ENCODE measurements around the gene CIRBP. TPM values are rescaled to one million over a fixed set of nuclear protein-coding genes. Genes with fewer than 3 reads are reported as not detected.
A peak's percentile ranks its signal among the peaks of the same experiment; 100 is the strongest.

CIRBP gene
- total and polyA plus RNA-seq, 9 of the 15 experiments (the other 6 are each of a cell fraction or from before 2014, with no cell fraction given), result 20.5 to 327 (median 176) TPM

DNA sequence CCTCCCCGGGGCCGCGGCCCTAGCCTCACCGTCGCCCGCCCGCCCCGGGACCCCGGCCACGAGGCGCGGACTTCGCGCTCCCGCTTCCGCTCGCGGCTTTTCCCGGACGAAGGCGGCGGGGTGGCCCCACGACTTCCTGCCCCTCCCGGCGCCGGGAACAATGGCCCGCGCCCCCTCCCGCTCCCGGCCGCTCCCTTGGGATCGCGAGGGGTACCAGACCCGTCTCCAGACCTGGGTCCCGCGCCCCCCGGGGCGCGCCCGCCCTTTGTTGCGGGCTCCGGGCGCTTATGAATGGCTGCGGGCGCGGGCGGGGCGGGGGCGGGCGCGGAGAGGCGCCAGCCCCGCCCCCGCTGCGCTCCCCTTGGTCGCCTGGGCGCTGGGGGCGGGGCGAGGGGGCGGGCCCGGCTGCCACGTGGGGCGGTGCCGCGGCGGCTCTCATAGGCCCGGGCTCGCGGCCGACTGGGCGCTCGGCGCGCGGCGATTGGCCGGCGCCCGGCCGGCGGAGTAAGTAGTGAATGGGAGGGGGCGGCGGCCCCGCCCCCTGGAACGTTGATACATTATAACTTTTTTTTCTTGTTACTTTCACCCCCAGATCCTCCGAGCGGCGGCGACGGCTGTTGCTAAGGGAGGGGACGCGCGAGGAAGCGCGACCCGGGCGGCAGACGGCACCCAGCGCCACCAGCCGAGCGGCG lies 19.7 kb upstream of the CIRBP start (continued):
- TF ChIP-seq ARID1B (IDR thresholded peaks at IDR 0.05), result no peak
- TF ChIP-seq ELF4 (CRISPR knock-in tag; IDR thresholded peaks at IDR 0.05), result no peak
- TF ChIP-seq, protein P1, sequence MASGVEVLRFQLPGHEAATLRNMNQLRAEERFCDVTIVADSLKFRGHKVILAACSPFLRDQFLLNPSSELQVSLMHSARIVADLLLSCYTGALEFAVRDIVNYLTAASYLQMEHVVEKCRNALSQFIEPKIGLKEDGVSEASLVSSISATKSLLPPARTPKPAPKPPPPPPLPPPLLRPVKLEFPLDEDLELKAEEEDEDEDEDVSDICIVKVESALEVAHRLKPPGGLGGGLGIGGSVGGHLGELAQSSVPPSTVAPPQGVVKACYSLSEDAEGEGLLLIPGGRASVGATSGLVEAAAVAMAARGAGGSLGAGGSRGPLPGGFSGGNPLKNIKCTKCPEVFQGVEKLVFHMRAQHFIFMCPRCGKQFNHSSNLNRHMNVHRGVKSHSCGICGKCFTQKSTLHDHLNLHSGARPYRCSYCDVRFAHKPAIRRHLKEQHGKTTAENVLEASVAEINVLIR (CRISPR knock-in tag; IDR thresholded peaks at IDR 0.05), result no peak
- no peak for TF ChIP-seq ERF (CRISPR knock-in tag; IDR thresholded peaks at IDR 0.05)
- TF ChIP-seq, protein P2, sequence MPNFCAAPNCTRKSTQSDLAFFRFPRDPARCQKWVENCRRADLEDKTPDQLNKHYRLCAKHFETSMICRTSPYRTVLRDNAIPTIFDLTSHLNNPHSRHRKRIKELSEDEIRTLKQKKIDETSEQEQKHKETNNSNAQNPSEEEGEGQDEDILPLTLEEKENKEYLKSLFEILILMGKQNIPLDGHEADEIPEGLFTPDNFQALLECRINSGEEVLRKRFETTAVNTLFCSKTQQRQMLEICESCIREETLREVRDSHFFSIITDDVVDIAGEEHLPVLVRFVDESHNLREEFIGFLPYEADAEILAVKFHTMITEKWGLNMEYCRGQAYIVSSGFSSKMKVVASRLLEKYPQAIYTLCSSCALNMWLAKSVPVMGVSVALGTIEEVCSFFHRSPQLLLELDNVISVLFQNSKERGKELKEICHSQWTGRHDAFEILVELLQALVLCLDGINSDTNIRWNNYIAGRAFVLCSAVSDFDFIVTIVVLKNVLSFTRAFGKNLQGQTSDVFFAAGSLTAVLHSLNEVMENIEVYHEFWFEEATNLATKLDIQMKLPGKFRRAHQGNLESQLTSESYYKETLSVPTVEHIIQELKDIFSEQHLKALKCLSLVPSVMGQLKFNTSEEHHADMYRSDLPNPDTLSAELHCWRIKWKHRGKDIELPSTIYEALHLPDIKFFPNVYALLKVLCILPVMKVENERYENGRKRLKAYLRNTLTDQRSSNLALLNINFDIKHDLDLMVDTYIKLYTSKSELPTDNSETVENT (CRISPR knock-in tag; IDR thresholded peaks at IDR 0.05), result no peak; the same call in 1 of the 2 replicates
- TF ChIP-seq ZNF197 (CRISPR knock-in tag; IDR thresholded peaks at IDR 0.05; ENCODE audit: low read depth), result no peak
- TF ChIP-seq RAD21 (CRISPR knock-in tag; conservative IDR thresholded peaks at IDR 0.05 in 1 of 2, IDR thresholded peaks at IDR 0.05 in 1 of 2), result no peak
- TF ChIP-seq CHD2 (IDR thresholded peaks at IDR 0.05; ENCODE audit: low read depth, low read length), result no peak
- TF ChIP-seq, protein P3, sequence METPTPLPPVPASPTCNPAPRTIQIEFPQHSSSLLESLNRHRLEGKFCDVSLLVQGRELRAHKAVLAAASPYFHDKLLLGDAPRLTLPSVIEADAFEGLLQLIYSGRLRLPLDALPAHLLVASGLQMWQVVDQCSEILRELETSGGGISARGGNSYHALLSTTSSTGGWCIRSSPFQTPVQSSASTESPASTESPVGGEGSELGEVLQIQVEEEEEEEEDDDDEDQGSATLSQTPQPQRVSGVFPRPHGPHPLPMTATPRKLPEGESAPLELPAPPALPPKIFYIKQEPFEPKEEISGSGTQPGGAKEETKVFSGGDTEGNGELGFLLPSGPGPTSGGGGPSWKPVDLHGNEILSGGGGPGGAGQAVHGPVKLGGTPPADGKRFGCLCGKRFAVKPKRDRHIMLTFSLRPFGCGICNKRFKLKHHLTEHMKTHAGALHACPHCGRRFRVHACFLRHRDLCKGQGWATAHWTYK (CRISPR knock-in tag; IDR thresholded peaks at IDR 0.05), result no peak
- no peak for TF ChIP-seq ZNF77 (CRISPR knock-in tag; IDR thresholded peaks at IDR 0.05)
- TF ChIP-seq SOX6 (IDR thresholded peaks at IDR 0.05), result no peak
- no peak for TF ChIP-seq ZNF41 (CRISPR knock-in tag; conservative IDR thresholded peaks at IDR 0.05)
- TF ChIP-seq, protein P4, sequence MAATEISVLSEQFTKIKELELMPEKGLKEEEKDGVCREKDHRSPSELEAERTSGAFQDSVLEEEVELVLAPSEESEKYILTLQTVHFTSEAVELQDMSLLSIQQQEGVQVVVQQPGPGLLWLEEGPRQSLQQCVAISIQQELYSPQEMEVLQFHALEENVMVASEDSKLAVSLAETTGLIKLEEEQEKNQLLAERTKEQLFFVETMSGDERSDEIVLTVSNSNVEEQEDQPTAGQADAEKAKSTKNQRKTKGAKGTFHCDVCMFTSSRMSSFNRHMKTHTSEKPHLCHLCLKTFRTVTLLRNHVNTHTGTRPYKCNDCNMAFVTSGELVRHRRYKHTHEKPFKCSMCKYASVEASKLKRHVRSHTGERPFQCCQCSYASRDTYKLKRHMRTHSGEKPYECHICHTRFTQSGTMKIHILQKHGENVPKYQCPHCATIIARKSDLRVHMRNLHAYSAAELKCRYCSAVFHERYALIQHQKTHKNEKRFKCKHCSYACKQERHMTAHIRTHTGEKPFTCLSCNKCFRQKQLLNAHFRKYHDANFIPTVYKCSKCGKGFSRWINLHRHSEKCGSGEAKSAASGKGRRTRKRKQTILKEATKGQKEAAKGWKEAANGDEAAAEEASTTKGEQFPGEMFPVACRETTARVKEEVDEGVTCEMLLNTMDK (IDR thresholded peaks at IDR 0.05; ENCODE audit: borderline replicate concordance, insufficient read depth, low read depth, low read length, poor library complexity, severe bottlenecking), result no peak
- TF ChIP-seq DNMT1 (IDR thresholded peaks at IDR 0.05), result no peak
- no peak for TF ChIP-seq MED1 (CRISPR knock-in tag; IDR thresholded peaks at IDR 0.05; ENCODE audit: borderline replicate concordance)
- no peak for TF ChIP-seq ZNF174 (CRISPR knock-in tag; IDR thresholded peaks at IDR 0.05)
- TF ChIP-seq NR2C1 (IDR thresholded peaks at IDR 0.05), result no peak
- no peak for TF ChIP-seq NR2C1 (tag; IDR thresholded peaks at IDR 0.05)
- peak; percentile 54 for TF ChIP-seq CCNT2 (IDR thresholded peaks at IDR 0.05; ENCODE audit: borderline replicate concordance, extremely low read depth, insufficient read length, low read depth, low read length)
- no peak for TF ChIP-seq HDGF (IDR thresholded peaks at IDR 0.05)
- no peak for TF ChIP-seq ZNF212 (CRISPR knock-in tag; IDR thresholded peaks at IDR 0.05)
- no peak; the same call in 1 of the 2 replicates for TF ChIP-seq JUN (IDR thresholded peaks at IDR 0.05; ENCODE audit: borderline replicate concordance, low read depth, low read length)
- TF ChIP-seq JUN (CRISPR knock-in tag; IDR thresholded peaks at IDR 0.05; ENCODE audit: borderline replicate concordance), result no peak
- no peak for TF ChIP-seq HMG20A (CRISPR knock-in tag; conservative IDR thresholded peaks at IDR 0.05)

Data from K562 (cell line).